ENCODE measurements around the gene HMX2. TPM values are rescaled to one million over a fixed set of nuclear protein-coding genes. Genes with fewer than 3 reads are reported as not detected.

Gene HMX2, protein sequence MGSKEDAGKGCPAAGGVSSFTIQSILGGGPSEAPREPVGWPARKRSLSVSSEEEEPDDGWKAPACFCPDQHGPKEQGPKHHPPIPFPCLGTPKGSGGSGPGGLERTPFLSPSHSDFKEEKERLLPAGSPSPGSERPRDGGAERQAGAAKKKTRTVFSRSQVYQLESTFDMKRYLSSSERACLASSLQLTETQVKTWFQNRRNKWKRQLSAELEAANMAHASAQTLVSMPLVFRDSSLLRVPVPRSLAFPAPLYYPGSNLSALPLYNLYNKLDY
- not detected in 2 replicates for total RNA-seq (2022)
- Bru-seq, nascent RNA, result not detected
- not detected for BruChase-seq, experiment 1, labeled RNA remaining after a 6-hour chase
- not detected for BruChase-seq, experiment 2, labeled RNA remaining after a 2-hour chase
- long read RNA-seq, result 0 reads

DNA sequence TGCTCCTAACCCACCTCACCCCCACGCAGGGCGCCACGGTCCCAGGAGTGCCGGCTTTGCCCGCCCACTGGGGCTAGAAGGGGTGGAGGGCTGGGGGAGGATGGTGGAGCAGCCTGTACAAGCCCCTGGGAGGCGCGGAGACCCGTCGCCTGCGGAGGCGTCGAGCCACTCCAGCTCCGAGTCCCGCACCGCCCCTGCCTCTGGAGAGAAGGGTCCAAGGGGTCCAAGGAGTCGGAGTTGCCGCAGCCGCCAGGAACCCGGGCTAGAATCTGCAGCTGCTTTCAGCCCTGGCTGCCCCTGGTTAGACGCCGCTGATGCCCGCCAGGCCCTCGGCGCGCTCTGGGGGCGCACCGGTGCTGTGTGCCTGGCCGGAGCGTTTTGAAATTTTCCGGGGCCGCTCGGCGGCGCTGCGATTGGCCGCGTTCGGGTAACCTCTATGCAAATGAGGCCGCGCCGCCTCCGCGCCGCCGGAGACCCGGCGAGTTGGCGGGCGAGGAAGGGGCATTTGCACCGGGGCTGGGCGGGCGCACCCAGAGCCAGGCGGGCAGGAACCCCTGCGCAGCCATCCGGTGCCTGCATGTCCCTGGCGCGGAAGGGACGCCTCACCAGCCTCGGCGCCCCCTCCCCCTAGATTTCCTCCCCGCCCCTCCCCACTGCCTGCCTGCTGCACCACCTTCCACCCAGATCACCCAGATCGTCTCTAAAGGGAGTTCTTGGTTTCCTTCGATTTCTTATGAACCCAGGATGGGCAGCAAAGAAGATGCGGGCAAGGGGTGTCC is at the start of gene HMX2:
Gene HMX2, plus strand, starts transcription at position 502 of the 779 bp plus-strand sequence. Its CDS starts 243 bp downstream, at position 745.
- POLR2A ChIA-PET, result interaction anchor here (0.6 kb wide), 1 partner anchor 18 kb away, joined by 3 read pairs; no protein-coding TSS in a partner anchor
- H3K4me1 Mint-ChIP-seq (ENCODE audit: insufficient read depth, unreplicated experiment), result peaks cover 6% of the 10 kb centered on the region
- no peak for DNase-seq (ENCODE audit: unreplicated experiment)
- no peaks in the 10 kb centered on the region for H3K9me3 Mint-ChIP-seq (ENCODE audit: unreplicated experiment)
- intact Hi-C loops (cut with micrococcal nuclease), result no loop called here
- H3K27ac Mint-ChIP-seq (ENCODE audit: low read depth, unreplicated experiment), result no peak within 1 kb of the TSS
- CTCF ChIA-PET, result interaction anchor here (1.1 kb wide), 1 partner anchor 411 kb away, joined by 3 read pairs; no protein-coding TSS in a partner anchor
- no peak within 1 kb of the TSS for H3K4me3 Mint-ChIP-seq (ENCODE audit: unreplicated experiment)
- H3K27me3 Mint-ChIP-seq (ENCODE audit: insufficient read depth, unreplicated experiment), result peaks cover 11% of the 10 kb centered on the region
- BruUV-seq (replicated peaks), result no TSS peak
- H3K36me3 Mint-ChIP-seq (ENCODE audit: insufficient read depth, unreplicated experiment), result no peaks in the 10 kb centered on the region
- TF ChIP-seq, protein P1, sequence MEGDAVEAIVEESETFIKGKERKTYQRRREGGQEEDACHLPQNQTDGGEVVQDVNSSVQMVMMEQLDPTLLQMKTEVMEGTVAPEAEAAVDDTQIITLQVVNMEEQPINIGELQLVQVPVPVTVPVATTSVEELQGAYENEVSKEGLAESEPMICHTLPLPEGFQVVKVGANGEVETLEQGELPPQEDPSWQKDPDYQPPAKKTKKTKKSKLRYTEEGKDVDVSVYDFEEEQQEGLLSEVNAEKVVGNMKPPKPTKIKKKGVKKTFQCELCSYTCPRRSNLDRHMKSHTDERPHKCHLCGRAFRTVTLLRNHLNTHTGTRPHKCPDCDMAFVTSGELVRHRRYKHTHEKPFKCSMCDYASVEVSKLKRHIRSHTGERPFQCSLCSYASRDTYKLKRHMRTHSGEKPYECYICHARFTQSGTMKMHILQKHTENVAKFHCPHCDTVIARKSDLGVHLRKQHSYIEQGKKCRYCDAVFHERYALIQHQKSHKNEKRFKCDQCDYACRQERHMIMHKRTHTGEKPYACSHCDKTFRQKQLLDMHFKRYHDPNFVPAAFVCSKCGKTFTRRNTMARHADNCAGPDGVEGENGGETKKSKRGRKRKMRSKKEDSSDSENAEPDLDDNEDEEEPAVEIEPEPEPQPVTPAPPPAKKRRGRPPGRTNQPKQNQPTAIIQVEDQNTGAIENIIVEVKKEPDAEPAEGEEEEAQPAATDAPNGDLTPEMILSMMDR (IDR thresholded peaks at IDR 0.05; ENCODE audit: unreplicated experiment), result no peak

DNA sequence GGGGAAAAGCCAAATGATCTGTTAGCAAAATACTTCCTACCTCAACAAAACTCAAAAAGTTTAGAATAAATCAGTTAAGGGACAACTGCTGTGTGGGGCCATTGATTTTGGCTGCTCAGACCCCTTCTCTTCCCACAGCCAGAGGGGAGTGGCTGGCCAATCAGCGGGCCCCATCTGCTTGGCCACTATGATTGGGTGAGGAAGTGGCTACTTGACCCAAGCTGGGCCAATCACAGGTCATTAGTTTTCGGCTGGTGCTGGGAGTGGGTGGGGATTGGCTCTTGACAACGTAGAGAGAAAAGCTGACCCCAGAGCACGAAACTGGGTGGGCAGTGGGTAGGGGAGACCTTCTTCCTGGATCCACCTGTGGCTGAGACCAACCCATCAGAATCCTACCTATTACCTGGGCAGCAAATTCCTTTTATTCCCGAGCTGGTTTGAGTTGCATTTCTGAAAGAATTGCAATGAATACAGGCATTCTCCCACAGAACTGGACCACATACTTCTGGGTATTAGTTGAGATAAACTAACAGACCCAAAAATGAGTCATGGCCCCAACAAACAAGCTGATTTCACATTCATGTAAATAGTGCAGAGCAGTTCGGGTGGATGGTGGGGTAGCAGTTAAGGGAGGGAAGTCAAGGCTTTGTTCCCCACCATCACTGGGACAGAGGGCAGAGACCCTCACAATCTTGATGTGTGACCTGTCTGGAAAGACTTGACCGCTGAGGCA is 47.7 kb upstream of the HMX2 start:
- CTCF ChIA-PET, result no interaction called here

DNA sequence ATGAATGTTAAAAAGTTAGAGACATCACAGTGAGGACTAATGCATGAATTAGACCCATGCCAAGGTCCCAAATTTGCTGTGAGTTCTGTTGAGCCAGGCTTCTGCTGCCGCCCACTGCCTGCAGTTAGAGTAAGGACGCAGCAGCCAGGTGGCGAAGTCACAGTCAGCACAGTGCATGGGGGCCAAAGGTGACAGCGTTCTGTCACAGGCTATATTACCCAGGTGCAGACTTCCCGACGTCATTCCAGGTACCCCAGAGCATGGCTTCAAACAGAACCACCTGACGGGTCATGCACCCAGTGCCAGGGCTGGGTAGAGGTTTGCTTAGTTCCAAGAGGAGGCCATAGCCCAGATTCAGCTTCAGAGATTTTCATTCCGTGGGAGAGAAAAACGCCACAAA is 46.1 kb upstream of the HMX2 start:
- POLR2A ChIA-PET, result no interaction called here
- H3K4me1 Mint-ChIP-seq (ENCODE audit: insufficient read depth, unreplicated experiment), result no peaks in the 10 kb centered on the region
- CTCF ChIA-PET, result no interaction called here
- no peak for DNase-seq (ENCODE audit: unreplicated experiment)
- no peaks in the 10 kb centered on the region for H3K9me3 Mint-ChIP-seq (ENCODE audit: unreplicated experiment)
- TF ChIP-seq, protein P1 (IDR thresholded peaks at IDR 0.05; ENCODE audit: unreplicated experiment), result no peak
- no peak overlapping the region for H3K4me3 Mint-ChIP-seq (ENCODE audit: unreplicated experiment)
- BruUV-seq (replicated peaks), result no TSS peak
- intact Hi-C loops (cut with micrococcal nuclease), result no loop called here
- no peaks in the 10 kb centered on the region for H3K36me3 Mint-ChIP-seq (ENCODE audit: insufficient read depth, unreplicated experiment)
- H3K27me3 Mint-ChIP-seq (ENCODE audit: insufficient read depth, unreplicated experiment), result peaks cover 8% of the 10 kb centered on the region
- H3K27ac Mint-ChIP-seq (ENCODE audit: low read depth, unreplicated experiment), result no peak overlapping the region

More for the DNA sequence above, 47.7 kb upstream of the HMX2 start:
- no peaks in the 10 kb centered on the region for H3K9me3 Mint-ChIP-seq (ENCODE audit: unreplicated experiment)
- no peak overlapping the region for H3K27ac Mint-ChIP-seq (ENCODE audit: low read depth, unreplicated experiment)
- no peak overlapping the region for H3K4me3 Mint-ChIP-seq (ENCODE audit: unreplicated experiment)
- no peaks in the 10 kb centered on the region for H3K4me1 Mint-ChIP-seq (ENCODE audit: insufficient read depth, unreplicated experiment)
- intact Hi-C loops (cut with micrococcal nuclease), result no loop called here
- BruUV-seq (replicated peaks), result no TSS peak
- H3K36me3 Mint-ChIP-seq (ENCODE audit: insufficient read depth, unreplicated experiment), result no peaks in the 10 kb centered on the region
- DNase-seq (ENCODE audit: unreplicated experiment), result no peak
- peaks cover 10% of the 10 kb centered on the region for H3K27me3 Mint-ChIP-seq (ENCODE audit: insufficient read depth, unreplicated experiment)
- TF ChIP-seq, protein P1 (IDR thresholded peaks at IDR 0.05; ENCODE audit: unreplicated experiment), result no peak
- POLR2A ChIA-PET, result interaction anchor here (0.7 kb wide), 1 partner anchor 858 kb away, joined by 3 read pairs; no protein-coding TSS in a partner anchor
